ENCODE measurements around the gene FAF1. TPM values are rescaled to one million over a fixed set of nuclear protein-coding genes. Genes with fewer than 3 reads are reported as not detected.

Gene FAF1
- total RNA-seq, 1 donor from 2014 or later: 46.4 TPM

DNA sequence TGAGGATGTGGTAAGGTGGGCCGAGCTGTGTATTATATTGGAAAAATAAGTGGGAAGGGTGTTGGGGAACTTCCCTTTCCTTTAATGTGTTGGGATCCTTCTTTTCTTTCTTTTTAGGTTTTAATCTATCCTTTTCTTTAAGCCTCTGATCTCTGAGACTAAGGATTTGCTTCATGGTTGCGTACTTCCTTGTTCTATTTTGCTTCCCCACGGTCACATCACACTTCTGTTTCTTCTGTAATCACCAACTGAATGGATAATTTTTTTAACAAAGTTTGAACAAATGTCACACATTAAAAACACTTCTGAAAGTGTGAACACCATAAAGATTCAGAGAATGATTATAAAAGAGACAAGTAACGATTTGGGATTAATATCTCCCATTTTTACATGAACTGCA is 554.3 kb downstream of the FAF1 start:
- no peak for DNase-seq
- TF ChIP-seq CTCF (IDR thresholded peaks at IDR 0.05): no peak
- Histone ChIP-seq H3K4me3 (no peak overlapping the region), H3K4me1 (no peaks in the 10 kb centered on the region), H3K36me3 (no peaks in the 10 kb centered on the region), H3K27ac (no peak overlapping the region), H3K9me3 (no peaks in the 10 kb centered on the region), H3K27me3 (peaks cover 23% of the 10 kb centered on the region)
- intact Hi-C loops (cut with DNase I): no loop called here
- no peak for ATAC-seq

DNA sequence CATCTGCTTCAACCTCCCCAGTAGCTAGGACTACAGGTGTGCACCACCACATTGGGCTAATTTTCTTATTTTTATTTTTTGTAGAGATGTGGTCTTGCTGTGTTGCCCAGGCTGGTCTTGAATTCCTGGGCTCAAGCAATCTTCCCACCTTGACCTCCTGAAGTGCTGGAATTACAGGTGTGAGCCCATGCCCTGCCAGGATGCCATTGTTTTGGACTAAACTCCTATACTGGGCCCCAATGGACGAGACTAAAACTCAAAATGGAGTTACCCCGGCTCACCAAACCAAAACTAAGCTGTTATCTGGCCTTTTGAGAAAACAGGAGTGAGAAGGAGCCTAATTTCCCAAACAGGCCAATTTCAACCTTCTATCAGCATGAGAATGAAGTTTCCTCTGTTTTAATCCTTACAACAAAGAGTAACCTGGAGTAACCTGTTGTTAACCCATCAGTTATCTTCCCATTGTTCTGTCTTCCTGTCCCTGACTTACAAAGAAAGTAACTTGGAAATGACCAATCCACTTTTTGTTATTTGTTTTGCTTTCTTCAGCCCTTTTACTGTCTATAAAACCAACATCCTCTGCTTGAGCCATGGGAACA is 566.4 kb downstream of the FAF1 start:
- H3K27ac ChIP-seq: no peak overlapping the region
- H3K27me3 ChIP-seq: no peaks in the 10 kb centered on the region
- ATAC-seq (no peak), DNase-seq (no peak)
- H3K36me3 ChIP-seq: no peaks in the 10 kb centered on the region
- no peak overlapping the region for H3K4me3 ChIP-seq
- no peak for TF ChIP-seq CTCF (IDR thresholded peaks at IDR 0.05)
- no peaks in the 10 kb centered on the region for H3K4me1 ChIP-seq
- no peaks in the 10 kb centered on the region for H3K9me3 ChIP-seq
- intact Hi-C loops (cut with DNase I): no loop called here

Other genes starting within 250 kb of the FAF1 start
- 9.6 TPM for gene CDKN2C, start 10.0 kb upstream of the FAF1 start, total RNA-seq
- gene C1orf185, start 142.0 kb upstream of the FAF1 start, total RNA-seq: not detected